Umbilical cord (tissue), 2 donors: ENCODE results near the gene PPP4R3A. TPM values are rescaled to one million over a fixed set of nuclear protein-coding genes. Genes with fewer than 3 reads are reported as not detected.
"Not testable (repeated sequence)": the region's sequence is repeated elsewhere in the genome, so short reads cannot be mapped to it uniquely, and the experiment has no call there.

ENCODE experiments used
- DNase-seq: peaks from one replicate; pipeline ENCODE4 v3.0.0-alpha.2; 2015; ENCODE audit warnings: low spot score
- total RNA-seq: library from RNA; depleted of rRNA; stranded (reverse); fragments of >200 nt; gene quantifications from one replicate; pipeline ENCODE4 v1.2.3, GENCODE V29; 2014; ENCODE audit warnings: low replicate concordance; ENCODE audit not compliant: insufficient read depth

The PPP4R3A gene
- total RNA-seq, 1 donor from 2014 or later, result 72.9 TPM

GRCh38 chr14:91439345-91439744, 70.8 kb downstream of the PPP4R3A start:
- DNase-seq, result no peak

- no peak for DNase-seq
Measured at GRCh38 chr14:91438845-91439244, 71.3 kb downstream of the PPP4R3A start.

- not testable (repeated sequence) for DNase-seq
Measured at GRCh38 chr14:91436266-91436665, 73.8 kb downstream of the PPP4R3A start.

GRCh38 chr14:91429385-91429784, 80.7 kb downstream of the PPP4R3A start:
- DNase-seq, result no peak

GRCh38 chr14:91428931-91429330, 81.2 kb downstream of the PPP4R3A start:
- not testable (repeated sequence) for DNase-seq

DNA sequence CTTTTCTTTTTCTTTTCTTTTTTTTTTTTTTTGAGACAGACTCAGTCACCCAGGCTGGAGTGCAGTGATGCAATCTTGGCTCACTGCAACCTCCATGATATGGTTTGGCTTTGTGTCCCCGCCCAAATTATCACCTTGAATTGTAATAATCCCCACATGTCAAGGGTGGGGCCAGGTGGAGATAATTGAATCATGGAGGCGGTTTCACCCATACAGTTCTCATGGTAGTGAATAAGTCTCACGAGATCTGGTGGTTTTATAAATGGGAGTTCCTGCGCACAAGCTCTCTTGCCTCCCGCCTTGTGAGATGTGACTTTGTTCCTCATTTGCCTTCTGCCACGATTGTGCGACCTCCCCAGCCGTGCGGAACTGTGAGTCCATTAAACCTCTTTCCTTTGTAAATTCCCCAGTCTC, 84.6 kb downstream of the PPP4R3A start:
- DNase-seq, result not testable (repeated sequence)

DNA sequence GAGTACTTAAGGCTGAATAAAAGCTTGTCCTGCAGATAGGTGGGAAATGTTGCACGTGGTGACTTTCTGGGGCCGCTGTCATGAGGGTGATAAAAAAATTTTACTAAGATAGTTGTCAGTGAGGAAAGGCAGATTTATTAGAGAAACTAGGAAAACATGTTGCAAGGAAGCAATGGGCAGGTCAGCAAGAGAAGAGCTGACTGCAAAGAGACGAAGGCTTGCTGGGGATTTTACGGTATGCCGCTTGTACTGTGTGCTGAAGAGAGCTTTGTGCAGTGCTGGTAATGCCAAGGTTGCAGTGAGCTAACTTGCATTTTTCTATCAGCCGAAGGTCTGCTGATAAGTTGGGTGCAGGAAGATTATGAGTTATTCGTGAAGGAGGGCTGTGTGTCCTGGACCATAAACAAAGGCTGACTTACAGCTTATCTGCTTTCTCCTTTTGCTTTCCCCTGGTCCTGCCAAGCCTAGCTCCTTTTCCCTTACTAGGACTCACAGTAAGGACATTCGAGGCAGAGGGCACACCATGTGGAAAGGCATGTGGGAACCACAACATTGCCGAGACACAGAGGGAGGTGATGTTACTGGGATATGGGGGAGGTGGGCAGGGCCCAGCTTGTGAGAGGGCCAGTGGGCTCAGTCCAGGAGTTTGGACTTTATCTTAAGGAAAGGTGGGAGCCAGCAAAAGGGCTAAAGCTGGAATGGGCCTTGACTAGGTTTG, 85.1 kb downstream of the PPP4R3A start:
- DNase-seq, result no peak

- no peak for DNase-seq
Measured at GRCh38 chr14:91420686-91421085, 89.4 kb downstream of the PPP4R3A start.

GRCh38 chr14:91419451-91419850, 90.7 kb downstream of the PPP4R3A start:
- no peak for DNase-seq

DNA sequence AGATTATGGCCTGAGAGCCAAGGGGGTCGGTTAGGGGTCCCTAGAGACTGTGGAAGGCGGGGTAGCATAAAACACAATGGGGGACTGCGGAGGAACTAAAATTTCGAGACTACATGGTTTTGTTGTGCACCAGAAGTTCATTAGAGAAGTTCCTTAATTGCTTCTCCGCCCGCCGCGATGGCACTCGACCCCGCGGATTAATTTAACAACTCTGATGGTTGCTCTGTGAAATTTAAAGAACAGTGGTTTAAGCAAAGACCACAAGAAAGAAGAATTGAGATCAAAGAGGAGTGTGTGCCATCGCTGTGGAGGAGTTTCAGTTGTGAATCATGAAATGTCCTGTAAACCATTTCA, 91.1 kb downstream of the PPP4R3A start:
- DNase-seq, result no peak

- DNase-seq, result peak; percentile 45
Measured at GRCh38 chr14:91418387-91419043, 91.6 kb downstream of the PPP4R3A start.

DNA sequence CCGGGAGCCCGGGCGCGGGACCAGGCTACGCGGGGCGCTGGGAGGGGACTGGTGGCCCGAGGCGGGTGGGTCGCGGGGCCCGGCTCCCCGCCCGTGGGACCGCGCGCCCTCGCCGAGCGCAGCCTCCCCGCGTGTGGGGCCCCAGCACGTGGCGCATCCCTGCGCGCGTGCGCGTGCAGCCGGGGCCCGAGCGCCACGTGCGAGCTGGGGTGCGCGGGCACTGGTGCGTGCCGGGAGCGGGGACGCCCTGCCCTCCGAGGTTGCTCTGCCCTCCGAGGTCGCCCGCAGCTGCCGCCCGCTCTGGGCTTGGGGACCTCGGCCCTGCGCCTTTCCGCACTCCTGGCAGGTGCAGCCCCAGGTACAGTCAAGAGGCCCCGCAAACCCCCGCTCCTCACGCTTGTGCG, 92.1 kb downstream of the PPP4R3A start:
- DNase-seq, result no peak

DNA sequence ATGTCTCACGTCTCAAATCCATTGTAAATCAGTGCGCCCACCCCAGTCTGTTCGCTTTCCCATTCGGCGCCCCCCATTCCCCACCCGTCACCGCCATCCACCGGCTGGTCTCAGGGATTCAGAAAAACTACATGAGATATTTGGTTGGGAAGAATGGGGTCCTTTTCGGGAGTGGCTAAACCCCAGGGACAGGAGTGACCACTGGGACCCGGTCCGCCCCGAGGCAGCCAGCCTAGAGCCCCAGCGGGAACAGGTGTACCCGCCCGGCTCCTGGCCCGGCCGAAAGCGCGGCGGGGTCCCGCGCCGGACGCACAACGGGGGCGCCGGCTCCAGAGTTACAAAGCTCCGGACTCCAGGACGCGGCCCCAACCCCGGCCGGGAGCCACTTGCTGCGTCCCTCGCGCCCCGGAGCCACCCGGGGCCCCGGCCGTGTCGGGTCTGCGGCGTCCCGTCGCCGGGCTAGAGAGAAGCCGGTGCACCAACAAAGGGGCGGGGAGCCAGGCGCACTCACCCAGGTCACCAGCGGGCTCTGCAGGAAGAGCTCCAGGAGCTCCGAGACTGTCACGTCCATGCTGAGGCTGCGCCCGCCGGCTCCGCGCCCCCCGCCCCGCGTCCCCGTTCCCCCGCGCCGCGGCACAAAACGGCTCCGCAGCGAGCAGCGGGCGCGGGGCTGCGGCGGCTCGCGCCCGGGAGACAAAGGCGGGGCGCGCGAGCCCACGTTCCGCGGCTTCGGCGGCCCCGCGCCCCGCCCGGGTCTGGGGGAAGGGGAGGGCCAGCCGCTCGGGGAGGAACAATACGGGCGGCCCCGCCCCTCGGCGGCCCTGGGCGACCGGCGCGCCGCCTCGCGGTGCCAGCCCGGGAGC, 92.8 kb downstream of the PPP4R3A start, which contains the start of gene CCDC88C:
Gene CCDC88C, minus strand, starts transcription at position 701 of the 863 bp plus-strand sequence. Its CDS starts 130 bp downstream, at position 571.
- DNase-seq, result peak; percentile 39

DNA sequence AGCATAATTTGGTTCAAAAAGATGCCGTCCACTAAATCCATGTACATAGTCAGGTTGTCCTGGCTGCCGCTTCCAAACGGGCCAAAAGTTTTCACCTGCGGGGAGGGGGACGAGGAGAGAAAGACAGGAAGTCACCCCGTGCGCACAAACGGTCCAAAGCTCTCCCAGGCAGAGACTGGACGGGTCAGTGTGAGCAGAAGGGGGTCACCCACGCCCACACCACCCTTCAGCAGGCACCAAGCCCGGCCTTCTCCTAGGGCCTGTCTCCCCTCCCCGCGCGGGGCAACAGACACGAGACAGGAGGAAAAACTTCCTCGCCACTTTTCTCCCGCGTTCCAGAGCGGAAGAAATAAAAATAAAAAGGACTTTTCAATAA, 93.4 kb downstream of the PPP4R3A start:
- no peak for DNase-seq

- DNase-seq, result no peak
Measured at GRCh38 chr14:91415794-91416743, 94.0 kb downstream of the PPP4R3A start.

- DNase-seq, result no peak
Measured at GRCh38 chr14:91414475-91414833, 95.7 kb downstream of the PPP4R3A start.

- DNase-seq, result no peak
Measured at GRCh38 chr14:91413547-91414474, 96.3 kb downstream of the PPP4R3A start.

DNA sequence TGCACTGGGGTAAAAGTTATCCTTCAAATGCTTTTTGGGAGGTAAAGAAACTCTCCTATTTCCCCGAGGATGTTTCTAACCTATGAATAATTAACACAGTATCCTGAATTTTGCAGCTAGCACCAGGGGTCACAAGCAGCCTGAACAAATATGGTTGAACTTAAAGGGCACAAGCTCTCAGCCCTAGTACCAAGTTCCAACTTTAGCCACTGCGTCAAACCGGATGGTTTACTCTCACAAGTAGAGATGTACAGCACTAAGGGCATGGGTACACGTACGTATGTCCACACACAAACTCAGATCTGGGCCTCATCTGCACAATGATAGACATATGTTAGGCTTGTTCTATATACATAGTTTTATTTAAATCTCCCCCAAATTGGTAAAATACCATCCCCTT, 97.2 kb downstream of the PPP4R3A start:
- no peak for DNase-seq

DNA sequence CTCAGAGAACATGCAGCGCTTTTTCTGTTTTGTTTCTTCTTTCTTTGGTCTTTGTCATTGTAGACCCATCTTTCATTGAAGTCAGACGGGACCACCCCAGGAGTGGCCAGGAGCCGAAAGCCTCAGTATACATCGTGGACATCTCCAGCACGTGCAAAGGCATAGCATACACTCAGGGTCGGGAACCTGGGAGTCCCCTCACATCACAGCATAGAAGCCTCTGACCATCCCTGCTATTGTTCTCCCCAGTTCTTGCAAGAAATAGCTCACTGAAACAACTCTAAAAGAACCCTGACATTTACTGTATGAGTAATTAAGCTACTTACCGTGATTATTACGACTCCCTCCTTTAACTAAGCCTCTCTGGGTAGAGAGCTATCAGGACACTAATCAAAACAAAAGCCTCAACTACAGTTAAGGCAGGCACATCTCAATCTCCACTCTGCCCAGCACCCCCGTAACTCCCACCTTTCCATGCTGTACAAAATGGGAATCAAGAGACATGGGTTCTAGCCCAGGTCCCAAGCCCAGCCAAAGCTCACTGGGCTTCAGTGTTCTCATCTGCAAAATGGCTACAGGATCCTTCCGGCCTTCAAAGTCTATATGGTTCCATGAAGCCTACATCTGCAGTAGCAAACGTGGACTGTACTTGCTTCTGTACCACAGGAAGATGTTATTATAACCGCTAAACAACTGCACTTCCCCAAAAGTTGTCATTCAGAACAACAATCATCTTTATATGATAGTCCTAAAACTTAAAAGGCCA, 99.2 kb downstream of the PPP4R3A start:
- no peak for DNase-seq
